22Rv1 (cell line): ENCODE measurements around the gene VAMP7.
"Not testable (repeated sequence)": the region's sequence is repeated elsewhere in the genome, so short reads cannot be mapped to it uniquely, and the experiment has no call there.

Source experiments
- CTCF ChIP-seq: fragments of 450-650 bp; IDR thresholded peaks from 2 replicates; pipeline ENCODE4 v1.5.1; 2017; ENCODE audit warnings: mild to moderate bottlenecking
- ZFX ChIP-seq: fragments of 450-650 bp; IDR thresholded peaks from 2 replicates; pipeline ENCODE4 v1.6.1; 2017; ENCODE audit warnings: antibody characterized with exemption, borderline replicate concordance

DNA sequence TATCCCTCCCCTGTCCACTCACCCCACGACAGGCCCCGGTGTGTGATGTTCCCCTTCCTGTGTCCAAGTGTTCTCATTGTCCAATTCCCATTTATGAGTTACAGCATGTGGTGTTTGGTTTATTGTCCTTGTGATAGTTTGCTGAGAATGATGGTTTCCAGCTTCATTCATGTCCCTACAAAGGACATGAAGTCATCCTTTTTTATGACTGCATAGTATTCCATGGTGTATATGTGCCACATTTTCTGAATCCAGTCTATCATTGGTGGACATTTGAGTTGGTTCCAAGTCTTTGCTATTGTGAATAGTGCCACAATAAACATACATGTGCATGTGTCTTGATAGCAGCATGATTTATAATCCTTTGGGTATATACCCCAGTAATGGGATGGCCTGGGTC lies 29.4 kb upstream of the VAMP7 start:
- TF ChIP-seq CTCF, ZFX: not testable (repeated sequence)
